T-helper 2 cell (primary cell): Measurements from ENCODE around the gene YLPM1.
"Not testable (repeated sequence)": the region's sequence is repeated elsewhere in the genome, so short reads cannot be mapped to it uniquely, and the experiment has no call there.

Experiments
- DNase-seq, 5 experiments: peaks; one replicate each; pipeline versions ENCODE4 v3.0.0 to v3.0.0-alpha.2; 2012 to 2022
- total RNA-seq, 2 donors: gene quantifications; one replicate each; lab custom pipeline; 2026; lab: John Stamatoyannopoulos, UW

YLPM1 gene
- total RNA-seq, result 97.9 to 113 reads per million in 2 donors

GRCh38 chr14:74762917-74763802, at the start of gene YLPM1:
Gene YLPM1 (plus strand): TSS chr14:74763316. CDS start chr14:74763490, 174 bp downstream.
- peak; percentile 81 to 98 (median 89) for DNase-seq

GRCh38 chr14:74713395-74713735, 49.8 kb upstream of the YLPM1 start:
- no peak for DNase-seq

GRCh38 chr14:74720526-74720925, 42.6 kb upstream of the YLPM1 start:
- no peak for DNase-seq

GRCh38 chr14:74723134-74723533, 40.0 kb upstream of the YLPM1 start:
- DNase-seq, result no peak

- no peak for DNase-seq
Observed at GRCh38 chr14:74732387-74732786, 30.7 kb upstream of the YLPM1 start.

GRCh38 chr14:74733221-74733620, 29.9 kb upstream of the YLPM1 start:
- no peak for DNase-seq

- no peak for DNase-seq
Observed at GRCh38 chr14:74735125-74735524, 28.0 kb upstream of the YLPM1 start.

- no peak for DNase-seq
Observed at GRCh38 chr14:74737753-74738325, 25.3 kb upstream of the YLPM1 start.

- no peak for DNase-seq
Observed at GRCh38 chr14:74739293-74740030, 23.7 kb upstream of the YLPM1 start.

- no peak for DNase-seq
Observed at GRCh38 chr14:74747237-74747636, 15.9 kb upstream of the YLPM1 start.

- DNase-seq, result no peak
Observed at GRCh38 chr14:74754157-74754556, 9.0 kb upstream of the YLPM1 start.

- no peak for DNase-seq
Observed at GRCh38 chr14:74754899-74755298, 8.2 kb upstream of the YLPM1 start.

- no peak for DNase-seq
Observed at GRCh38 chr14:74756326-74756725, 6.8 kb upstream of the YLPM1 start.

GRCh38 chr14:74758505-74758904, 4.6 kb upstream of the YLPM1 start:
- not testable (repeated sequence) for DNase-seq

GRCh38 chr14:74763803-74764531, 851 bp downstream of the YLPM1 start:
- DNase-seq, result peak in 1 of 5 experiments; percentile 20

- DNase-seq, result peak in 1 of 5 experiments; percentile 34
Observed at GRCh38 chr14:74765721-74766120, 2.6 kb downstream of the YLPM1 start.

GRCh38 chr14:74771399-74771798, 8.3 kb downstream of the YLPM1 start:
- DNase-seq, result no peak

GRCh38 chr14:74784634-74785033, 21.5 kb downstream of the YLPM1 start:
- DNase-seq, result no peak

- no peak for DNase-seq
Observed at GRCh38 chr14:74785056-74785613, 22.0 kb downstream of the YLPM1 start.

GRCh38 chr14:74786796-74787315, 23.7 kb downstream of the YLPM1 start:
- DNase-seq, result no peak

- peak in 2 of 5 experiments; percentile 9 to 69 for DNase-seq
Observed at GRCh38 chr14:74792249-74793039, 29.3 kb downstream of the YLPM1 start.
